Measurements from ENCODE around the gene FIBP.

FIBP gene

GRCh38 chr11:65869643-65870306, 18.5 kb downstream of the FIBP start:
- no peak for DNase-seq

- no peak for DNase-seq
These were observed 19.4 kb downstream of the FIBP start for GRCh38 chr11:65868907-65869306.

- no peak for DNase-seq
These were observed 20.1 kb downstream of the FIBP start for GRCh38 chr11:65868076-65868667.

GRCh38 chr11:65867284-65868071, 20.8 kb downstream of the FIBP start:
- DNase-seq: no peak

- no peak for DNase-seq
These were observed 21.6 kb downstream of the FIBP start for GRCh38 chr11:65866509-65867283.

- no peak for DNase-seq
These were observed 22.6 kb downstream of the FIBP start for GRCh38 chr11:65865550-65866172.

GRCh38 chr11:65864706-65865471, 23.4 kb downstream of the FIBP start:
- DNase-seq: no peak

GRCh38 chr11:65863889-65864705, 24.2 kb downstream of the FIBP start:
- no peak for DNase-seq

- DNase-seq: no peak
These were observed 25.1 kb downstream of the FIBP start for GRCh38 chr11:65862941-65863888.

GRCh38 chr11:65862191-65862735, 26.0 kb downstream of the FIBP start:
- no peak for DNase-seq

GRCh38 chr11:65861533-65862183, 26.6 kb downstream of the FIBP start:
- no peak for DNase-seq

GRCh38 chr11:65861165-65861505, 27.1 kb downstream of the FIBP start:
- no peak for DNase-seq

GRCh38 chr11:65860278-65861164, 27.8 kb downstream of the FIBP start, which contains the start of gene MUS81:
MUS81 (plus strand) TSS chr11:65860433; CDS start chr11:65860754, 321 bp downstream.
- DNase-seq: peak; percentile 100

GRCh38 chr11:65859812-65860277, 28.4 kb downstream of the FIBP start:
- no peak for DNase-seq

GRCh38 chr11:65859095-65859811, 29.0 kb downstream of the FIBP start:
- DNase-seq: peak; percentile 100

- DNase-seq: no peak
These were observed 29.6 kb downstream of the FIBP start for GRCh38 chr11:65858681-65859087.

Data from RPMI8226 (cell line).